ENCODE measurements around the gene ZNF219. TPM values are rescaled to one million over a fixed set of nuclear protein-coding genes. Genes with fewer than 3 reads are reported as not detected.

ZNF219 gene
- total and polyA plus RNA-seq, 2 of the 13 experiments (the other 11 are each of a cell fraction or from before 2014, with no cell fraction given), result 34.5 to 36.6 TPM

- TF ChIP-seq YY1 (IDR thresholded peaks at IDR 0.05; ENCODE audit: insufficient read depth, insufficient replicate concordance, low read depth, low read length) (peak; percentile 46), ZNF513 (CRISPR knock-in tag; conservative IDR thresholded peaks at IDR 0.05) (no peak), ZNF737 (CRISPR knock-in tag; IDR thresholded peaks at IDR 0.05; ENCODE audit: borderline replicate concordance) (peak; percentile 98), ATF7-NPFF (CRISPR knock-in tag; IDR thresholded peaks at IDR 0.05; ENCODE audit: low read depth) (peak; percentile 99), RFX1 (IDR thresholded peaks at IDR 0.05) (no peak), MLLT10 (CRISPR knock-in tag; IDR thresholded peaks at IDR 0.05) (no peak), TSC22D2 (CRISPR knock-in tag; IDR thresholded peaks at IDR 0.05; ENCODE audit: borderline replicate concordance) (peak; percentile 71), ZNF343 (CRISPR knock-in tag; IDR thresholded peaks at IDR 0.05) (peak; percentile 95; the same call in 1 of the 2 replicates), HDAC1 (CRISPR knock-in tag; IDR thresholded peaks at IDR 0.05) (peak; percentile 96), ELK4 (CRISPR knock-in tag; IDR thresholded peaks at IDR 0.05; ENCODE audit: borderline replicate concordance) (0 out of 2 replicates have a peak, but pooled peaks have one; percentile 25), ZNF180 (CRISPR knock-in tag; IDR thresholded peaks at IDR 0.05; ENCODE audit: borderline replicate concordance, low read depth) (no peak; the same call in 1 of the 2 replicates), KMT2B (CRISPR knock-in tag; IDR thresholded peaks at IDR 0.05) (peak; percentile 81), ZSCAN12 (CRISPR knock-in tag; IDR thresholded peaks at IDR 0.05) (peak; percentile 74), IRX3 (CRISPR knock-in tag; IDR thresholded peaks at IDR 0.05; ENCODE audit: borderline replicate concordance, low read depth) (peak; percentile 100), SPEN (CRISPR knock-in tag; IDR thresholded peaks at IDR 0.05; ENCODE audit: low read depth) (peak; percentile 96), ZSCAN30 (CRISPR knock-in tag; IDR thresholded peaks at IDR 0.05) (0 out of 2 replicates have a peak, but pooled peaks have one; percentile 50), ZNF724P (CRISPR knock-in tag; IDR thresholded peaks at IDR 0.05; ENCODE audit: borderline replicate concordance) (peak; percentile 99), CHD4 (IDR thresholded peaks at IDR 0.05; ENCODE audit: borderline replicate concordance, low read length) (peak; percentile 10; the same call in 1 of the 2 replicates), HMG20A (CRISPR knock-in tag; IDR thresholded peaks at IDR 0.05; ENCODE audit: borderline replicate concordance) (peak; percentile 18), MEF2D (CRISPR knock-in tag; IDR thresholded peaks at IDR 0.05) (peak; percentile 96)
- TF ChIP-seq, protein P1, sequence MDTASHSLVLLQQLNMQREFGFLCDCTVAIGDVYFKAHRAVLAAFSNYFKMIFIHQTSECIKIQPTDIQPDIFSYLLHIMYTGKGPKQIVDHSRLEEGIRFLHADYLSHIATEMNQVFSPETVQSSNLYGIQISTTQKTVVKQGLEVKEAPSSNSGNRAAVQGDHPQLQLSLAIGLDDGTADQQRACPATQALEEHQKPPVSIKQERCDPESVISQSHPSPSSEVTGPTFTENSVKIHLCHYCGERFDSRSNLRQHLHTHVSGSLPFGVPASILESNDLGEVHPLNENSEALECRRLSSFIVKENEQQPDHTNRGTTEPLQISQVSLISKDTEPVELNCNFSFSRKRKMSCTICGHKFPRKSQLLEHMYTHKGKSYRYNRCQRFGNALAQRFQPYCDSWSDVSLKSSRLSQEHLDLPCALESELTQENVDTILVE (CRISPR knock-in tag; IDR thresholded peaks at IDR 0.05), result peak; percentile 90
- TF ChIP-seq, protein P2, sequence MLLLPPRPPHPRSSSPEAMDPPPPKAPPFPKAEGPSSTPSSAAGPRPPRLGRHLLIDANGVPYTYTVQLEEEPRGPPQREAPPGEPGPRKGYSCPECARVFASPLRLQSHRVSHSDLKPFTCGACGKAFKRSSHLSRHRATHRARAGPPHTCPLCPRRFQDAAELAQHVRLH (CRISPR knock-in tag; IDR thresholded peaks at IDR 0.05; ENCODE audit: borderline replicate concordance, low read depth), result peak; percentile 89
- TF ChIP-seq, protein P3, sequence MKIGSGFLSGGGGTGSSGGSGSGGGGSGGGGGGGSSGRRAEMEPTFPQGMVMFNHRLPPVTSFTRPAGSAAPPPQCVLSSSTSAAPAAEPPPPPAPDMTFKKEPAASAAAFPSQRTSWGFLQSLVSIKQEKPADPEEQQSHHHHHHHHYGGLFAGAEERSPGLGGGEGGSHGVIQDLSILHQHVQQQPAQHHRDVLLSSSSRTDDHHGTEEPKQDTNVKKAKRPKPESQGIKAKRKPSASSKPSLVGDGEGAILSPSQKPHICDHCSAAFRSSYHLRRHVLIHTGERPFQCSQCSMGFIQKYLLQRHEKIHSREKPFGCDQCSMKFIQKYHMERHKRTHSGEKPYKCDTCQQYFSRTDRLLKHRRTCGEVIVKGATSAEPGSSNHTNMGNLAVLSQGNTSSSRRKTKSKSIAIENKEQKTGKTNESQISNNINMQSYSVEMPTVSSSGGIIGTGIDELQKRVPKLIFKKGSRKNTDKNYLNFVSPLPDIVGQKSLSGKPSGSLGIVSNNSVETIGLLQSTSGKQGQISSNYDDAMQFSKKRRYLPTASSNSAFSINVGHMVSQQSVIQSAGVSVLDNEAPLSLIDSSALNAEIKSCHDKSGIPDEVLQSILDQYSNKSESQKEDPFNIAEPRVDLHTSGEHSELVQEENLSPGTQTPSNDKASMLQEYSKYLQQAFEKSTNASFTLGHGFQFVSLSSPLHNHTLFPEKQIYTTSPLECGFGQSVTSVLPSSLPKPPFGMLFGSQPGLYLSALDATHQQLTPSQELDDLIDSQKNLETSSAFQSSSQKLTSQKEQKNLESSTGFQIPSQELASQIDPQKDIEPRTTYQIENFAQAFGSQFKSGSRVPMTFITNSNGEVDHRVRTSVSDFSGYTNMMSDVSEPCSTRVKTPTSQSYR (CRISPR knock-in tag; IDR thresholded peaks at IDR 0.05; ENCODE audit: borderline replicate concordance), result peak; percentile 89
Measured at GRCh38 chr14:21103710-21104447, 5.4 kb upstream of the ZNF219 start (continued).

Measured in HepG2 (cell line).